ENCODE measurements around the gene SPDYE18.
"Not testable (repeated sequence)": the region's sequence is repeated elsewhere in the genome, so short reads cannot be mapped to it uniquely, and the experiment has no call there.

Gene SPDYE18

GRCh38 chr7:77005461-77006057 is 56.8 kb downstream of the SPDYE18 start:
- DNase-seq = not testable (repeated sequence)

GRCh38 chr7:77004151-77004550 is 58.2 kb downstream of the SPDYE18 start:
- not testable (repeated sequence) for DNase-seq

- DNase-seq = not testable (repeated sequence)
Observed at GRCh38 chr7:77003241-77003640, 59.1 kb downstream of the SPDYE18 start.

- not testable (repeated sequence) for DNase-seq
Observed at GRCh38 chr7:77002678-77003233, 59.6 kb downstream of the SPDYE18 start.

- not testable (repeated sequence) for DNase-seq
Observed at GRCh38 chr7:77002104-77002503, 60.3 kb downstream of the SPDYE18 start.
